MG63 (cell line): Measurements from ENCODE around the gene CASKIN2. TPM values are rescaled to one million over a fixed set of nuclear protein-coding genes. Genes with fewer than 3 reads are reported as not detected.

Experiments
- total RNA-seq: library from RNA; depleted of rRNA; stranded (reverse); fragments of >200 nt; shearing (Covaris generic); gene quantifications from 2 replicates; pipeline ENCODE4 v1.2.3, GENCODE V29; 2014; ENCODE audit warnings: low replicate concordance; rRNA removed

The CASKIN2 gene
- total RNA-seq, 1 experiment from 2014 or later, result 7.8 TPM

Other genes starting within 250 kb of the CASKIN2 start
- 4.4 and 18.2 TPM in 2 replicates for gene MIF4GD, start 244.3 kb downstream of the CASKIN2 start, total RNA-seq
- 17.8 and 21.7 TPM in 2 replicates for gene SLC25A19, start 226.1 kb downstream of the CASKIN2 start, total RNA-seq
- gene GRB2, start 109.9 kb downstream of the CASKIN2 start, total RNA-seq, result 110 and 134 TPM in 2 replicates
- 10.7 and 12.5 TPM in 2 replicates for gene TMEM94, start 58.9 kb downstream of the CASKIN2 start, total RNA-seq
- 34.6 and 83.8 TPM in 2 replicates for gene TSEN54, start 991 bp upstream of the CASKIN2 start, total RNA-seq
- gene LLGL2, start 10.2 kb upstream of the CASKIN2 start, total RNA-seq, result 0.39 and 3.9 TPM in 2 replicates
- gene MYO15B, start 72.3 kb upstream of the CASKIN2 start, total RNA-seq, result 0.15 and 4.7 TPM in 2 replicates
- gene SMIM5, start 117.9 kb upstream of the CASKIN2 start, total RNA-seq, result 0.69 TPM in 1 of 2 replicates, not detected in the other
- 16.8 and 23.0 TPM in 2 replicates for gene RECQL5, start 151.6 kb upstream of the CASKIN2 start, total RNA-seq
- 105 and 108 TPM in 2 replicates for gene SAP30BP, start 151.8 kb upstream of the CASKIN2 start, total RNA-seq
- gene ITGB4, start 205.9 kb upstream of the CASKIN2 start, total RNA-seq, result not detected in 2 replicates
- gene GALK1, start 249.7 kb upstream of the CASKIN2 start, total RNA-seq, result 30.4 and 51.1 TPM in 2 replicates